ENCODE measurements around the gene ERN2. TPM values are rescaled to one million over a fixed set of nuclear protein-coding genes. Genes with fewer than 3 reads are reported as not detected.

The ERN2 gene
- total and polyA plus RNA-seq, 2 of the 13 experiments (the other 11 are each of a cell fraction or from before 2014, with no cell fraction given), result 2.2 to 3.5 TPM

DNA sequence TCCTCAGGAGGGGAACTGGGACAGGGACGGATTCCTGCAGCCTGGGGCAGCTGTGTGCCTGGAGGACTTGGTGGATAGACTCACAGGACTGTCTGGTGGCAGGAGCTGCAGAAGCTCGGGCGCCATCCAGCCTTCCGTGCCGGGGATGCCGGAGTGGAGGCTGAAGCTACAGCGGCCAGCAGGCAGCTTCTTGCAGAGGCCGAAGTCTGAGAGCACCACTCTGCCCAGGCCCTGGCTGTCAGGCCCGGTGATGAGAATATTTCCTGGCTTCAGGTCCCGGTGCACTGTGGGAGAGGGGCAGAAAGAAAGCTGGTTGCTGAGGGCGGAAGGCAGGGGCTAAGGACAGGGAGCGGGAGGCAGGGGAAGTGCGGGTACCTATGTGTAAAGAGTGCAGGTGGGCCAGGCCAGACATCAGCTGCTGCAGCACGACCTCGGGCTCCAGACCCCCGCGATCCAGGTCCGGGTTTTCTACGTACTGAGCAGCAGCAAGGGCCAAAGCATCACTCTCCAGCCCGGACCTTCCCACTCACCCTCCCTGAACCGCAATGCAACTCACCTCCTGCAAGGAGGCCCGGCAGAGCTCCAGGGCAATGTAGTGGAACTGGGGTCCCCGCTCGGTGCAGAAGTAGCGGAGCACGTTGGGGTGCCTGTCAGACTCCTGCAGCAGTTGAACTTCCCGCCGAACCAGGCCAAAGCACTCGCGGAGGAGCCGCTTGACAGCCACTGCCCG is 18.2 kb downstream of the ERN2 start (continued):
- TF ChIP-seq ZSCAN25 (CRISPR knock-in tag; IDR thresholded peaks at IDR 0.05) (peak; percentile 69; the same call in 1 of the 2 replicates), ZNF512 (CRISPR knock-in tag; IDR thresholded peaks at IDR 0.05) (no peak), MTF1 (CRISPR knock-in tag; IDR thresholded peaks at IDR 0.05) (no peak), ZNF441 (CRISPR knock-in tag; IDR thresholded peaks at IDR 0.05; ENCODE audit: borderline replicate concordance) (no peak)

DNA sequence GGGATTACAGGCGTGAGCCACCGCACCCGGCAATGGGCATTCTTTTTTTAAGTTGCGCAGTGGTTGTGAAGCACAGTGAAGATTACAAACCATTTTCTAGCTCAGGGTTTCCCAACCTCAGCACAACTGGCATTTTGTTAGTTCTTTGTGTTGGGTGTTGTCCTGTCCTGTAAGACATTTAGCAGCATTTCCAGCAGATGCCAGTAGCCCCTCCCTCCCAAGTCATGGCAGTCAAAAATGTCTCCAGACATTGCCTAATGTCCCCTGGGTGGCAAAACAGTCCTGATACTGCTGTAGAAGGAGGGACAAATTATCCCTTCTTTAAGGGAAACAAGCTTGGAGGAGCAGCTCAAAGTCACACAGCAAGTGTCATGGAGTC is 18.8 kb downstream of the ERN2 start:
- Histone ChIP-seq H2AFZ (ENCODE audit: low read length) (no peak overlapping the region), H4K20me1 (ENCODE audit: insufficient read depth, low read length) (no peaks in the 10 kb centered on the region; the same call in 1 of the 2 replicates), H3K4me3 (replicated peaks in 1 of 3; ENCODE audit: insufficient read depth in 1 of 3, low read depth in 2 of 3, low read length in 3 of 3) (peak overlapping the region; percentile 42 to 69 (median 50); a peak in 5 of 6 replicates), H3K9me3 (ENCODE audit: low read length) (no peaks in the 10 kb centered on the region), H3K9ac (ENCODE audit: insufficient read depth, low read depth, low read length) (peak overlapping the region; percentile 21; the same call in 1 of the 2 replicates), H3K4me2 (ENCODE audit: low read depth, low read length) (peak overlapping the region; percentile 93), H3K4me1 (ENCODE audit: insufficient read depth, low read length) (peaks cover 28% of the 10 kb centered on the region), H3K27ac (ENCODE audit: extremely low read length, insufficient read depth, low read length) (peak overlapping the region; percentile 9), H3K79me2 (ENCODE audit: insufficient read depth, low read length) (no peaks in the 10 kb centered on the region), H3K36me3 (replicated peaks in 1 of 2; ENCODE audit: control insufficient read depth in 1 of 2, insufficient read depth in 2 of 2, low read length in 2 of 2) (peaks cover 23 to 31% of the 10 kb centered on the region in 2 experiments), H3K27me3 (ENCODE audit: control insufficient read depth in 1 of 2, insufficient read depth in 2 of 2, low read length in 2 of 2) (no peaks in the 10 kb centered on the region)
- intact Hi-C loops (cut with micrococcal nuclease; ENCODE audit: unreplicated experiment), result no loop called here
- FAIRE-seq (no peak), ATAC-seq (no peak), DNase-seq (ENCODE audit: low spot score) (no peak)
- 97% methylated on average over 4 of the region's 4 CpGs for WGBS (ENCODE audit: low lambda C conversion rate)
- in situ Hi-C loops (cut with HindIII; ENCODE audit: extremely low pct_ligation_motif_present, low pct_unique_long_range_greater_than_20kb), result no loop called here
- POLR2A ChIA-PET, result interaction anchor here (0.6 to 1.3 kb wide), 3 partner anchors 15 to 218 kb away, joined by 4 to 5 read pairs (median 4); partner anchors contain the start of gene PALB2
- no TSS peak for BruUV-seq (replicated peaks)
- CTCF ChIA-PET (ENCODE audit: low intra/inter-chr PET ratio, low total read pairs), result no interaction called here
- TF ChIP-seq ZBTB3 (CRISPR knock-in tag; IDR thresholded peaks at IDR 0.05; ENCODE audit: borderline replicate concordance, low read depth) (0 out of 2 replicates have a peak, but pooled peaks have one; percentile 19), MTF2 (CRISPR knock-in tag; IDR thresholded peaks at IDR 0.05; ENCODE audit: borderline replicate concordance) (0 out of 2 replicates have a peak, but pooled peaks have one; percentile 18), ZNF547 (CRISPR knock-in tag; IDR thresholded peaks at IDR 0.05) (0 out of 2 replicates have a peak, but pooled peaks have one; percentile 39), REL (CRISPR knock-in tag; conservative IDR thresholded peaks at IDR 0.05) (0 out of 2 replicates have a peak, but pooled peaks have one; percentile 46), TBX2 (CRISPR knock-in tag; IDR thresholded peaks at IDR 0.05; ENCODE audit: borderline replicate concordance) (no peak), PRMT3 (CRISPR knock-in tag; IDR thresholded peaks at IDR 0.05; ENCODE audit: borderline replicate concordance, low read depth) (no peak), ZNF589 (CRISPR knock-in tag; conservative IDR thresholded peaks at IDR 0.05) (0 out of 2 replicates have a peak, but pooled peaks have one; percentile 32), ZNF784 (CRISPR knock-in tag; IDR thresholded peaks at IDR 0.05; ENCODE audit: borderline replicate concordance) (0 out of 2 replicates have a peak, but pooled peaks have one; percentile 10), FIP1L1 (IDR thresholded peaks at IDR 0.05; ENCODE audit: borderline replicate concordance, insufficient read depth, low read depth, low read length) (no peak), ZNF331 (CRISPR knock-in tag; IDR thresholded peaks at IDR 0.05) (no peak), ZSCAN29 (CRISPR knock-in tag; conservative IDR thresholded peaks at IDR 0.05) (0 out of 2 replicates have a peak, but pooled peaks have one; percentile 8), GTF3A (CRISPR knock-in tag; conservative IDR thresholded peaks at IDR 0.05) (0 out of 2 replicates have a peak, but pooled peaks have one; percentile 16), ZNF556 (CRISPR knock-in tag; IDR thresholded peaks at IDR 0.05; ENCODE audit: borderline replicate concordance) (0 out of 2 replicates have a peak, but pooled peaks have one; percentile 0), ZNF577 (CRISPR knock-in tag; IDR thresholded peaks at IDR 0.05; ENCODE audit: borderline replicate concordance, low read depth) (0 out of 2 replicates have a peak, but pooled peaks have one; percentile 15)

Data from HepG2 (cell line).